Fibroblast of the aortic adventitia (primary cell): ENCODE results near the gene PDE7B. TPM values are rescaled to one million over a fixed set of nuclear protein-coding genes. Genes with fewer than 3 reads are reported as not detected.

Source experiments
- DNase-seq: peaks from one replicate; pipeline ENCODE4 v3.0.0-alpha.2; 2010; ENCODE audit warnings: low read depth
- H3K4me3 ChIP-seq: 2 replicates; pipeline ENCODE4 v1.5.1; 2011; ENCODE audit warnings: low read depth, mild to moderate bottlenecking, control low read depth, low read length, moderate library complexity
- total RNA-seq: library from RNA; depleted of rRNA; stranded (reverse); fragments of >200 nt; gene quantifications from 2 replicates; pipeline ENCODE4 v1.2.3, GENCODE V29; 2012; ENCODE audit warnings: low replicate concordance
- TF ChIP-seq, protein P1 (sequence below): IDR thresholded peaks from 2 replicates; pipeline ENCODE4 v1.5.1; 2011; ENCODE audit warnings: mild to moderate bottlenecking, low read length, control low read depth, inconsistent platforms; ENCODE audit not compliant: insufficient read depth

Gene PDE7B
- 11.8 and 23.9 TPM in 2 replicates for total RNA-seq

DNA sequence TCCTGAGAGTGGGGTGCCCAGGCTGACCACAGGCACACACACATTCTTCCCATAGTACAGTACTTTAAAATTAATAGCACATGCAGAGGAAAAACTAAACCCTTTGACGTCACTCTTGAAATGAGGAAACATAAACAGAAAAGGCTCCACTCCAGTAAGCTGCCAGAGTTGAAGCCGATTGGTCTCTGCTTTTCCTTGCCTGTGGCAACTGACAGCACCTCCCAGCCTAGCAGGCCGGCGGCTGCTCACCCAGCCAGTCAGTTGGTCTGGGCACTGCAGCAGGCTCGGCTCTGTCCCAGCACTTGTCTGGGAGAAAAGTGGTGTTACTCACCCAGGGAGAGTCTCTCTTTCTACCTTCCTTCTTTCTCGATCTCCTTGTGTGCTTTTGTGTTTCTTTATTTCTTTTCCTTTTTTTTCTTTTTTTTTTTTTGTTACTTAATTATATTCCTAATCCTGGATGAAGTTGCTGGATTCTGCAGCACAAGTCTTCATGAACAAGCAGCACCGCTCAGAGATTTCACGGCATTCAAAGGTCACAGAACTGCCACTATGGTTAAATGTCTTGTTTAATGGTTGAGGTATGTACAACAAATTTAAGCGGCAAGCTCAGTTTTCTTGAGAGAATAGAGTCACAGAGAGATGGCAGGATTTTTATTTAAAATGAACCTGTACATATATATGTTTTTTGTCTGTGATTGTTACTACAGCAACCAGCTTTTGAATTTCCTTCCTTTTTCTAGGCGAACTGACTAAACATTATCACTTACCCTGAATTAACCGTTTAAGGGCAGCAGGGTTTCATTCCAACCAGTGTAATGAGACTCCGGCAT lies at the start of gene PDE7B:
Gene PDE7B, plus strand, starts transcription at position 260 of the 830 bp plus-strand sequence.
- TF ChIP-seq, protein P1, sequence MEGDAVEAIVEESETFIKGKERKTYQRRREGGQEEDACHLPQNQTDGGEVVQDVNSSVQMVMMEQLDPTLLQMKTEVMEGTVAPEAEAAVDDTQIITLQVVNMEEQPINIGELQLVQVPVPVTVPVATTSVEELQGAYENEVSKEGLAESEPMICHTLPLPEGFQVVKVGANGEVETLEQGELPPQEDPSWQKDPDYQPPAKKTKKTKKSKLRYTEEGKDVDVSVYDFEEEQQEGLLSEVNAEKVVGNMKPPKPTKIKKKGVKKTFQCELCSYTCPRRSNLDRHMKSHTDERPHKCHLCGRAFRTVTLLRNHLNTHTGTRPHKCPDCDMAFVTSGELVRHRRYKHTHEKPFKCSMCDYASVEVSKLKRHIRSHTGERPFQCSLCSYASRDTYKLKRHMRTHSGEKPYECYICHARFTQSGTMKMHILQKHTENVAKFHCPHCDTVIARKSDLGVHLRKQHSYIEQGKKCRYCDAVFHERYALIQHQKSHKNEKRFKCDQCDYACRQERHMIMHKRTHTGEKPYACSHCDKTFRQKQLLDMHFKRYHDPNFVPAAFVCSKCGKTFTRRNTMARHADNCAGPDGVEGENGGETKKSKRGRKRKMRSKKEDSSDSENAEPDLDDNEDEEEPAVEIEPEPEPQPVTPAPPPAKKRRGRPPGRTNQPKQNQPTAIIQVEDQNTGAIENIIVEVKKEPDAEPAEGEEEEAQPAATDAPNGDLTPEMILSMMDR = no peak
- peak; percentile 99 for DNase-seq
- H3K4me3 ChIP-seq = peak within 1 kb of the TSS; percentile 61

DNA sequence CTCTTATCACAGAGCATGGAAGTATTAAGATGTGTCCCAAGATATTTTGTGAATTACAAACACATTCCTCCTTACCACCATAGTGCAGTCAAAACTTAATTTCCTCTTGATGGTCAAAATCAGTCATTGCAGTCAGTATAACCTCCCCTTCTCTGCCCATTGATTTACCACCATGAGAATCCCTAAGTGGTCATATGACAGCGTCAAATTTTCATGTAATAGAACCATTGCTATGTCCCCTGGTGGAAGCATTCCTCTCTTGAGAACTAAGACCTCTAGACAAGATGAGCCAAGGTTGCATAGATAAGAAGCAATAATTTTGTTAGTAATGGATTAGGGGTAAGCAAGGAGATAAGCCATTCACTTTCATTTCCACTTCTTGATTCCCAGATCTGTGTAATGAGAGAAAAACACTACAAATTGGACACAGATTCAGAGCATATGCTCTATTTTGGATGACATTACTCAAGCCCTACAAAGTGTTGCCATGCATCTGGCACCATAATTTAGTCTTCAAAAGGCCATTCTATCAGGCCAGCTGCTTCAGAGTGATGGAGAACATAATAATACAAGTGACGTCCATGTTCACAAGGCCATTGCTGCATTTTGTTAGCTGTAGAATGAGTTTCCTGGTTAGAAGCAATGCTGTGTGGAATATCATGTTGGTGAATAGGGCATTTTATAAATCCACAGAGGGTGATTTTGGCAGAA lies 49.6 kb upstream of the PDE7B start:
- no peak for DNase-seq
- TF ChIP-seq, protein P1 = no peak
- H3K4me3 ChIP-seq = no peak overlapping the region

DNA sequence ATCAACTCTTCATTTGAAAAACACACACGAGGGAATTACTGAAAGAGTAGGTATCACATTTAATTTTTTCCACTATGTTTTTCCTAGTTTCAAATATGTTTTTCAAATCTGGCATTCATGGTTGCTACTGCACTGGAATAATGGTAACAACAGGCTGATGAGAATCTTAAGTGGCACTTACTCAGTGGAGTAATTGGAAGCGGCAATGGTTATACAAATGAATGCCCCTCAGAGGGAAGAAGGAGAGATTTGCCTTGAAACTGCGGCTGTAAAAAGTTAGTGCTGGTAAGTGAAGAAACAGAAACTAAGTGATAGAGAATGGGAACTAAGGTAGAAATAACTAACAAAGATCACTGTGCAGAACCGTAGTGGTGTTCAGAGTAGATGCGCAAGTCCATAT lies 41.0 kb upstream of the PDE7B start:
- DNase-seq = no peak
- TF ChIP-seq, protein P1 = no peak
- H3K4me3 ChIP-seq = no peak overlapping the region

DNA sequence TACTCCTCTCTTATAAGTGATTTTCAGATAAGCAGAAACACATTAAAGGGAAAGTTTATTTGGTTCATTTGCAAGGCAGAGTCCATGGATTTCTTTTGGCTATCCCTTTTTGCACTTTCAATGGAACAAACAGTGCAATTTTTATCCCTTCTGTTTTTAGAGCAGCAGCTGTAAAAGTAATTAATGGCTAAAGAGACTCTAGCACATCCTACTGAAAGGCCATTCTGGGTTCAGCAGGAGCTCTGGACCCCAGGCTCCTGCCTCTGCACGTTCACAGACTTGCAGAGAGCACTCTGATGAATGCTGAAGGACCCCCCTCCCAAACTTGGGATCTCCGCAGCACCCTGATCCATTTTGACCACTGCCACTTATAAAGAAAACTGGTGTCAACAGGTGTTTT lies 40.3 kb upstream of the PDE7B start:
- DNase-seq = no peak
- no peak overlapping the region for H3K4me3 ChIP-seq
- TF ChIP-seq, protein P1 = no peak

DNA sequence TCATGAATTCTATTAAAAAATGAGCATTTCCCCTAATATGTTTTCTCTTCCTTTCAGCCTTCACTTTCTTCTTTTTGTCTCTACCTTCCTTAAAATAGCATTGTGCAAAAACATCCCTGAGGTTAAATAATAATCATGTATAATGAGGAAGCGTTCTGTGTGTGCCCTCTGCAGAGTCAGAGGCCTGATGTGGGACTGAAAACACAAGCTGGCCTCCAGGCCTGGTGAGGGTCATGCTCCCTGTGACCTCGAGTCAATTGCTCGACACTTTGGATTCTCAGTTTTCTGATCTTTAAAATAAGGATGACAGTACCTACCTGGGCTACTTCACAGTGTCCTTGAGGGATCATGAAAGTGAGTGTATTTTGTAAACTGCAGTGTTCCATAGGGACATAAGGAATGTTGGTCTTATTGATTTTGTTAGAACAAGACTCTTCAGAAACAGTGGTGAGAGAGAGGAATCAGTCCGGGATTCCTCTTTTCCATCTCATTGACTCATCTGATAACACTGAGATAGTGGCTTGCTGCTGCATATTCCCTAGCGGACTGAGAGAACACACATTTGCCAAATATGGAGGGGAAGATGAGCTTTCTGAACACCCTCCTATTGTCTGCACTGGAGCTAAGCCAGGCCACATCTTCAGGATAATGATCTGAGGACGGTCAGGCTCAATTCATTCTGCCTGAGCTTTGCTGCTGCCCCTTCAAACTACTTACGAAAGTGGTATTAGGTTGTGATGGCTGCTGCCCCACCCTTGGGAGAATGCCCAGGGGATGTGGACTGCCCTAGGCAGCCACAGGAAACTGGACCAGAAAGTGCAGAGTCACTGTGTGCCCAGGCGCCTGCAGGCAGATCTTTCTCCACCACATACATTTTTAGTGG lies 39.6 kb upstream of the PDE7B start:
- H3K4me3 ChIP-seq = no peak overlapping the region
- TF ChIP-seq, protein P1 = no peak
- peak; percentile 79 for DNase-seq

DNA sequence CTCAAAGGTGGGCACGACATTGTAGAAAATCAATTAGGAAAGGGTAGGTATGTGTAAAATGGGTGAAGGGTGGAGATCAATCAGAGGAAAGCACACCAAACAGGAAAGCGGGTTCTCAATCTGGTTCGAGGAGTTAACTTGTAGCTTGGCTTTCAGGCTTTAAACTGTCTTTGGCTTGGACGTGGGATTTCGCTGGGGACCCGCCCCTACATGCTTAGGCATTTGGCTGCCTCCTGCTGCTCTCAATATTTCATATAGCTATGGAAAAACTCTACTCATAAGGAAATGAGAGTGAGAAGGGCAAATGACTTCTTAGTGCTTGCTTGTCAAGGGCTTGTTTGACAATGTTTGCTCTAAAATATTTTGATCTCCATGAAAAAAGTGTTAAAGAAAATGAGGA lies 38.1 kb upstream of the PDE7B start:
- H3K4me3 ChIP-seq = no peak overlapping the region
- TF ChIP-seq, protein P1 = no peak
- DNase-seq = peak; percentile 25
